ENCODE results near the gene ARPC1A. TPM values are rescaled to one million over a fixed set of nuclear protein-coding genes. Genes with fewer than 3 reads are reported as not detected.
"Not testable (repeated sequence)": the region's sequence is repeated elsewhere in the genome, so short reads cannot be mapped to it uniquely, and the experiment has no call there.

ARPC1A gene
- total RNA-seq, 3 donors from 2014 or later (not counting 1 experiment from before 2014, with no cell fraction given) = 38.1 to 48.1 (median 47.9) TPM

- no peak overlapping the region for H3K27ac Mint-ChIP-seq
- no peaks in the 10 kb centered on the region for H3K36me3 ChIP-seq (ENCODE audit: control insufficient read depth, insufficient read depth, low read length)
- H3K4me1 ChIP-seq (ENCODE audit: control insufficient read depth, insufficient read depth, low read length) = no peaks in the 10 kb centered on the region
- H3K9me3 Mint-ChIP-seq = no peaks in the 10 kb centered on the region
- TF ChIP-seq CTCF (IDR thresholded peaks at IDR 0.05) = no peak
- H3K27me3 Mint-ChIP-seq (ENCODE audit: low read depth in 2 of 2) = no peaks in the 10 kb centered on the region
- H3K4me3 Mint-ChIP-seq = no peak overlapping the region
- 79% methylated on average over 8 of the region's 9 CpGs for WGBS (ENCODE audit: insufficient coverage)
- H3K4me3 ChIP-seq (ENCODE audit: low read length) = no peak overlapping the region
- no peaks in the 10 kb centered on the region for H3K36me3 Mint-ChIP-seq
- ATAC-seq (no peak), DNase-seq (no peak)
- no peaks in the 10 kb centered on the region for H3K9me3 ChIP-seq (ENCODE audit: control insufficient read depth, insufficient read depth, low read length)
- H3K4me1 Mint-ChIP-seq = no peaks in the 10 kb centered on the region
- H3K27ac ChIP-seq (ENCODE audit: low read length) = no peak overlapping the region
- no peaks in the 10 kb centered on the region for H3K27me3 ChIP-seq (ENCODE audit: control insufficient read depth, insufficient read depth, low read length)
- intact Hi-C loops (cut with micrococcal nuclease) = no loop called here
These were observed 36.5 kb upstream of the ARPC1A start for GRCh38 chr7:99289185-99289584.

- H3K4me1 Mint-ChIP-seq; H3K27ac Mint-ChIP-seq; H3K36me3 Mint-ChIP-seq; H3K36me3 ChIP-seq (ENCODE audit: control insufficient read depth, insufficient read depth, low read length); H3K4me3 ChIP-seq (ENCODE audit: low read length); H3K4me1 ChIP-seq (ENCODE audit: control insufficient read depth, insufficient read depth, low read length); H3K9me3 Mint-ChIP-seq; H3K9me3 ChIP-seq (ENCODE audit: control insufficient read depth, insufficient read depth, low read length); H3K27me3 ChIP-seq (ENCODE audit: control insufficient read depth, insufficient read depth, low read length); intact Hi-C loops (cut with micrococcal nuclease); H3K4me3 Mint-ChIP-seq; DNase-seq; H3K27ac ChIP-seq (ENCODE audit: low read length); ATAC-seq; H3K27me3 Mint-ChIP-seq (ENCODE audit: low read depth in 2 of 2): not testable (repeated sequence)
- 84% methylated on average over 3 of the region's 3 CpGs for WGBS (ENCODE audit: insufficient coverage)
These were observed 35.5 kb upstream of the ARPC1A start for GRCh38 chr7:99290148-99290547.

- no peak overlapping the region for H3K4me3 Mint-ChIP-seq
- no peak for TF ChIP-seq CTCF (IDR thresholded peaks at IDR 0.05)
These were observed 34.6 kb upstream of the ARPC1A start for GRCh38 chr7:99290980-99291607.

DNA sequence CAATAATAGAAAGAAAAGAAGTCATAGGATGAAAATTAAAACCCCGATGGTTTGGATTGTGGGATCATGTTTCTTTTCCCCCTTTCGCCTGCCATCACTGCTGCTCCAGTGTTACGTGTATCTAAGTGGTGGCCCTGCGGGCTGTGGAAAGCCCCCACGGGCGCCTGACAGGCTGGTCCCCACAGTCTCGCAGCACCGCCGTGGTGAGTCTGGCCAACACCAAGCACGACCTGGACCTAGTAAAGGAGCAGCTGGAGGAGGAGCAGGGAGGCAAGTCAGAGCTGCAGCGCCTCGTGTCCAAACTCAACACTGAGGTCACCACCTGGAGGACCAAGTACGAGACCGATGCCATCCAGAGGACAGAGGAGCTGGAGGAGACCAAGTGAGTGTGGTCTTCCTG lies 33.6 kb upstream of the ARPC1A start:
- no peak for ATAC-seq
- H3K4me1 ChIP-seq (ENCODE audit: control insufficient read depth, insufficient read depth, low read length) = no peaks in the 10 kb centered on the region
- no peak for TF ChIP-seq CTCF (IDR thresholded peaks at IDR 0.05)
- H3K36me3 ChIP-seq (ENCODE audit: control insufficient read depth, insufficient read depth, low read length) = no peaks in the 10 kb centered on the region
- intact Hi-C loops (cut with micrococcal nuclease) = no loop called here
- Mint-ChIP-seq H3K27ac (no peak overlapping the region), H3K4me3 (no peak overlapping the region), H3K27me3 (ENCODE audit: low read depth in 2 of 2) (no peaks in the 10 kb centered on the region), H3K36me3 (no peaks in the 10 kb centered on the region), H3K4me1 (no peaks in the 10 kb centered on the region), H3K9me3 (no peaks in the 10 kb centered on the region)
- H3K4me3 ChIP-seq (ENCODE audit: low read length) = no peak overlapping the region
- H3K9me3 ChIP-seq (ENCODE audit: control insufficient read depth, insufficient read depth, low read length) = no peaks in the 10 kb centered on the region
- WGBS (ENCODE audit: insufficient coverage) = 92% methylated on average over 14 of the region's 14 CpGs
- no peak overlapping the region for H3K27ac ChIP-seq (ENCODE audit: low read length)
- DNase-seq = no peak
- no peaks in the 10 kb centered on the region for H3K27me3 ChIP-seq (ENCODE audit: control insufficient read depth, insufficient read depth, low read length)

More at GRCh38 chr7:99290980-99291607, 34.6 kb upstream of the ARPC1A start:
- H3K9me3 ChIP-seq (ENCODE audit: control insufficient read depth, insufficient read depth, low read length) = no peaks in the 10 kb centered on the region
- intact Hi-C loops (cut with micrococcal nuclease) = no loop called here
- Mint-ChIP-seq H3K36me3 (no peaks in the 10 kb centered on the region), H3K4me1 (no peaks in the 10 kb centered on the region), H3K27me3 (ENCODE audit: low read depth in 2 of 2) (no peaks in the 10 kb centered on the region), H3K27ac (no peak overlapping the region), H3K9me3 (no peaks in the 10 kb centered on the region)
- H3K27ac ChIP-seq (ENCODE audit: low read length) = no peak overlapping the region
- ATAC-seq (no peak), DNase-seq (no peak)
- no peaks in the 10 kb centered on the region for H3K36me3 ChIP-seq (ENCODE audit: control insufficient read depth, insufficient read depth, low read length)
- no peaks in the 10 kb centered on the region for H3K27me3 ChIP-seq (ENCODE audit: control insufficient read depth, insufficient read depth, low read length)
- no peak overlapping the region for H3K4me3 ChIP-seq (ENCODE audit: low read length)
- 98% methylated on average over 7 of the region's 10 CpGs for WGBS (ENCODE audit: insufficient coverage)
- H3K4me1 ChIP-seq (ENCODE audit: control insufficient read depth, insufficient read depth, low read length) = no peaks in the 10 kb centered on the region
